H1 (cell line): ENCODE measurements around the gene ABCD1.

Experiments
- CTCF ChIP-seq, 3 experiments: IDR thresholded peaks; 1 replicate in 2 of 3; 2 replicates in 1 of 3; pipeline versions ENCODE4 v1.5.1 to v1.6.1; 2011; ENCODE audit warnings: low read length in 3 of 3, mild to moderate bottlenecking in 3 of 3, inconsistent platforms in 2 of 3, low read depth in 1 of 3, moderate library complexity in 1 of 3; ENCODE audit not compliant: insufficient read depth in 1 of 3; ENCODE audit errors: control extremely low read depth in 1 of 3
- HDAC2 ChIP-seq, 2 experiments: fragments of 300-600 bp in 1 of 2; sonication (generic) in 1 of 2; IDR thresholded peaks; 2 replicates each; pipeline ENCODE4 v1.6.1; 2011 to 2012; ENCODE audit warnings: low read depth in 2 of 2, low read length in 2 of 2, mild to moderate bottlenecking in 2 of 2, moderate library complexity in 2 of 2, borderline replicate concordance in 1 of 2, inconsistent platforms in 1 of 2
- MAFK ChIP-seq: IDR thresholded peaks from 2 replicates; pipeline ENCODE4 v1.6.1; 2012; ENCODE audit warnings: low read depth, mild to moderate bottlenecking, improper control_type of control experiment, low read length
- POLR2A ChIP-seq, 2 experiments: IDR thresholded peaks; 1 replicate in 1 of 2; 2 replicates in 1 of 2; pipeline ENCODE4 v1.6.1; 2011; ENCODE audit warnings: low read depth in 2 of 2, low read length in 2 of 2, mild to moderate bottlenecking in 2 of 2; ENCODE audit errors: control extremely low read depth in 1 of 2
- RAD21 ChIP-seq, 2 experiments: IDR thresholded peaks in 1 of 2; conservative IDR thresholded peaks in 1 of 2; 2 replicates each; pipeline ENCODE4 v1.6.1; 2011; ENCODE audit warnings: low read depth in 2 of 2, low read length in 2 of 2, improper control_type of control experiment in 1 of 2, inconsistent platforms in 1 of 2, mild to moderate bottlenecking in 1 of 2, moderate library complexity in 1 of 2
- RBBP5 ChIP-seq: IDR thresholded peaks from 2 replicates; pipeline ENCODE4 v1.7.1; 2012; ENCODE audit warnings: low read depth, mild to moderate bottlenecking, inconsistent platforms, low read length, moderate library complexity, borderline replicate concordance
- SP4 ChIP-seq: IDR thresholded peaks from 2 replicates; pipeline ENCODE4 v1.6.1; 2012; ENCODE audit warnings: low read length, inconsistent platforms
- SRF ChIP-seq: IDR thresholded peaks from 2 replicates; pipeline ENCODE4 v1.6.1; 2011; ENCODE audit warnings: mild to moderate bottlenecking, low read depth, low read length, moderate library complexity
- TAF1 ChIP-seq: IDR thresholded peaks from 2 replicates; pipeline ENCODE4 v1.6.1; 2011; ENCODE audit warnings: mild to moderate bottlenecking, low read depth, low read length
- USF2 ChIP-seq: IDR thresholded peaks from 2 replicates; pipeline ENCODE4 v1.6.1; 2011; ENCODE audit warnings: low read length, improper control_type of control experiment
- YY1 ChIP-seq: IDR thresholded peaks from 2 replicates; pipeline ENCODE4 v1.6.1; 2011; ENCODE audit warnings: low read depth, mild to moderate bottlenecking, low read length

- no peak for TF ChIP-seq SP4
- no peak for TF ChIP-seq CTCF (IDR thresholded peaks at IDR 0.05; ENCODE audit: control extremely low read depth in 1 of 3, insufficient read depth in 1 of 3, low read depth in 1 of 3, low read length in 3 of 3)
- no peak for TF ChIP-seq USF2
- no peak for TF ChIP-seq TAF1
- no peak for TF ChIP-seq POLR2A (IDR thresholded peaks at IDR 0.05; ENCODE audit: control extremely low read depth in 1 of 2, low read depth in 2 of 2, low read length in 2 of 2)
- TF ChIP-seq SRF: no peak
- TF ChIP-seq YY1: no peak
- no peak for TF ChIP-seq RAD21 (IDR thresholded peaks at IDR 0.05 in 1 of 2, conservative IDR thresholded peaks at IDR 0.05 in 1 of 2; ENCODE audit: low read depth in 2 of 2, low read length in 2 of 2)
- TF ChIP-seq MAFK: no peak
- no peak for TF ChIP-seq HDAC2 (IDR thresholded peaks at IDR 0.05; ENCODE audit: borderline replicate concordance in 1 of 2, low read depth in 2 of 2, low read length in 2 of 2)
- no peak for TF ChIP-seq RBBP5
These were observed 36.6 kb upstream of the ABCD1 start for GRCh38 chrX:153688071-153688470.
